Upper lobe of left lung (tissue), 6 donors: ENCODE results near the gene CBX7. TPM values are rescaled to one million over a fixed set of nuclear protein-coding genes. Genes with fewer than 3 reads are reported as not detected.
A peak's percentile ranks its signal among the peaks of the same experiment; 100 is the strongest.

Experiments used
- ATAC-seq, 2 donors: fragments of 200-7000 bp; cut with Tn5 transposase; one replicate each; pipeline ENCODE4 v1.9.1; 2022; ENCODE audit warnings: mild to moderate bottlenecking in 2 of 2, moderate library complexity in 2 of 2; ENCODE audit not compliant: low FRiP score in 2 of 2
- DNase-seq, 2 donors: peaks; one replicate each; pipeline ENCODE4 v3.0.0-alpha.2; 2019 to 2020
- H3K27ac ChIP-seq, 4 donors: fragments of 200-600 bp; sonication (generic); one replicate each; pipeline ENCODE4 v1.5.1; 2016 to 2019
- H3K27me3 ChIP-seq, 4 donors: fragments of 200-600 bp; sonication (generic); one replicate each; pipeline ENCODE4 v1.5.1; 2017 to 2019
- H3K36me3 ChIP-seq, 4 donors: fragments of 200-600 bp; sonication (generic); one replicate each; pipeline ENCODE4 v1.5.1; 2016 to 2019
- H3K4me1 ChIP-seq, 4 donors: fragments of 200-600 bp; sonication (generic); one replicate each; pipeline ENCODE4 v1.5.1; 2018 to 2019
- H3K4me3 ChIP-seq, 4 donors: fragments of 200-600 bp; sonication (generic); one replicate each; pipeline ENCODE4 v1.5.1; 2017 to 2019; ENCODE audit warnings: mild to moderate bottlenecking in 2 of 4, moderate library complexity in 1 of 4
- H3K9me3 ChIP-seq, 4 donors: fragments of 200-600 bp; sonication (generic); one replicate each; pipeline ENCODE4 v1.5.1; 2018 to 2019
- CTCF ChIP-seq, 6 experiments: fragments of 450-650 bp in 4 of 6; fragments of 200-600 bp in 2 of 6; sonication (generic) in 2 of 6; IDR thresholded peaks; one replicate each; pipeline ENCODE4 v1.5.1; 2016 to 2019; ENCODE audit warnings: antibody characterized with exemption in 6 of 6
- EP300 ChIP-seq, 4 donors: sonication (generic); formaldehyde crosslinking; IDR thresholded peaks; one replicate each; pipeline ENCODE4 v1.5.1; 2017; ENCODE audit warnings: antibody characterized with exemption in 4 of 4, control low read depth in 2 of 4
- POLR2A ChIP-seq, 4 donors: fragments of 450-650 bp; IDR thresholded peaks; one replicate each; pipeline ENCODE4 v1.5.1; 2016 to 2017; ENCODE audit warnings: antibody characterized with exemption in 4 of 4, mild to moderate bottlenecking in 2 of 4
- POLR2AphosphoS5 ChIP-seq, 2 donors: sonication (generic); formaldehyde crosslinking; IDR thresholded peaks; one replicate each; pipeline ENCODE4 v1.5.1; 2017; ENCODE audit warnings: antibody characterized with exemption in 2 of 2
- WGBS, 2 donors: methylation state at CpG; one replicate each; pipeline ENCODE4 v1.1.5; 2017 to 2018; 5-methylcytosine and 5-hydroxymethylcytosine counted together
- total RNA-seq, 6 donors: library from RNA; depleted of rRNA in 4 of 6; stranded (reverse); fragments of >200 nt in 4 of 6; gene quantifications; one replicate each; pipeline versions ENCODE4 v1.1.0 to v1.2.1, GENCODE V29; 2016 to 2021
- donor health status: DM: no; HTN: no; CAD: no; lungs with moderate emphysema.
- donor health status: DM: no; HTN: yes; CAD: no; lungs with severe emphysema.

The CBX7 gene
- total RNA-seq, 6 donors from 2014 or later, result 51.5 to 145 (median 60.6) TPM

DNA sequence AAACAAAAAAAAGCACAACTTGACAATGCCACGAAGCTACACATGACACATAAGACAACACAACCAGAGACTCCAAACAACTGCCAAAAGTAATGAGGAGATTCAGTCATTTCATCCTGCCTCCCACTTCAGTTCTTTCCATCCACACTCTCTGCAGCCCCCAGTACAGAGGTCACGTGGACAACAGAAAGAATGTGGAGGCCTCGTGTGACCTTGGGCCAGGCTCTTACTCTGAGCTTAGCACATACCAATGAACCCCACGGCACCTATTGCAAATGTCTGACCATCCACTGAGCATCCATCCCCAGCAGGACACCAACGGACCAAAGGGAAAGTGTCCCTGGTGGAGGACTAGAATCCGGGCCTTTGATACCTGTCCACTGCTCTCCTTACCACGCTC is 12.5 kb downstream of the CBX7 start:
- H3K9me3 ChIP-seq, result no peaks in the 10 kb centered on the region
- no peak overlapping the region for H3K27ac ChIP-seq
- DNase-seq, result no peak
- peaks cover 7 to 14% (median 11%) of the 10 kb centered on the region in 4 donors for H3K4me1 ChIP-seq
- H3K4me3 ChIP-seq, result no peak overlapping the region
- WGBS, 2 donors, result 84 to 87% methylated on average over 7 of the region's 7 CpGs
- no peak for ATAC-seq
- H3K36me3 ChIP-seq, result peaks cover 0 to 22% (median 3%) of the 10 kb centered on the region in 4 donors
- no peaks in the 10 kb centered on the region for H3K27me3 ChIP-seq
- TF ChIP-seq CTCF (IDR thresholded peaks at IDR 0.05), result no peak
- TF ChIP-seq POLR2AphosphoS5 (IDR thresholded peaks at IDR 0.05), result no peak
- TF ChIP-seq EP300 (IDR thresholded peaks at IDR 0.05), result no peak
- no peak for TF ChIP-seq POLR2A (IDR thresholded peaks at IDR 0.05)

- no peaks in the 10 kb centered on the region for H3K4me1 ChIP-seq
- H3K27me3 ChIP-seq, result no peaks in the 10 kb centered on the region
- H3K4me3 ChIP-seq, result no peak overlapping the region
- no peak overlapping the region for H3K27ac ChIP-seq
- WGBS, 2 donors, result 76 to 87% methylated on average over 14 of the region's 14 CpGs
- H3K9me3 ChIP-seq, result no peaks in the 10 kb centered on the region
- peaks cover 0 to 32% (median 7%) of the 10 kb centered on the region in 4 donors for H3K36me3 ChIP-seq
- no peak for DNase-seq
- TF ChIP-seq CTCF (IDR thresholded peaks at IDR 0.05) (no peak), POLR2AphosphoS5 (IDR thresholded peaks at IDR 0.05) (no peak), EP300 (IDR thresholded peaks at IDR 0.05) (no peak), POLR2A (IDR thresholded peaks at IDR 0.05) (no peak)
- no peak for ATAC-seq
Observed at GRCh38 chr22:39138357-39138997, 14.0 kb downstream of the CBX7 start.

DNA sequence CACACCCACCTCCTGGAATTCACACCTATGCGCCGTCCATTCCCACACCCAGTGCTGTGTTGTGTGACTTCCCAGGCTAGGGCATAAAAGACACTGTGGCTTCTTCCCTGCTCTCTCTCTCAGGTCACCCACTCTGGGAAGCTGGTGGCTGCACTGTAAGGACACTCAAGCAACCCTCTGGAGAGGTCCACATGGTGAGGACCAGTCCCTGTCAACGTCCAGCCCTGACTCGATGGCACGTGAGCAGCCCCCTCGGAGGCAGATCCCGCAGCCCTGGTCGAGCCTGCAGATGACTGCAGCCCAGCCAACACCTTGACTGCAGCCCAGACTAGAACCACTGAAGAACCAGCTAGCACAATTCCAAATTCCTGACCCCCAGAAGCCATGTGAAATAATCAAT is 16.2 kb downstream of the CBX7 start:
- TF ChIP-seq POLR2A (IDR thresholded peaks at IDR 0.05) (no peak), POLR2AphosphoS5 (IDR thresholded peaks at IDR 0.05) (no peak), CTCF (IDR thresholded peaks at IDR 0.05) (no peak), EP300 (IDR thresholded peaks at IDR 0.05) (no peak)
- no peak overlapping the region for H3K4me3 ChIP-seq
- DNase-seq (no peak), ATAC-seq (no peak)
- H3K27me3 ChIP-seq, result no peaks in the 10 kb centered on the region
- H3K9me3 ChIP-seq, result no peaks in the 10 kb centered on the region
- WGBS, 2 donors, result 91 to 98% methylated on average over 5 to 8 of the region's 8 CpGs
- H3K4me1 ChIP-seq, result peaks cover 2 to 9% (median 2%) of the 10 kb centered on the region in 4 donors
- no peak overlapping the region for H3K27ac ChIP-seq
- H3K36me3 ChIP-seq, result peaks cover 3 to 52% (median 19%) of the 10 kb centered on the region in 4 donors

DNA sequence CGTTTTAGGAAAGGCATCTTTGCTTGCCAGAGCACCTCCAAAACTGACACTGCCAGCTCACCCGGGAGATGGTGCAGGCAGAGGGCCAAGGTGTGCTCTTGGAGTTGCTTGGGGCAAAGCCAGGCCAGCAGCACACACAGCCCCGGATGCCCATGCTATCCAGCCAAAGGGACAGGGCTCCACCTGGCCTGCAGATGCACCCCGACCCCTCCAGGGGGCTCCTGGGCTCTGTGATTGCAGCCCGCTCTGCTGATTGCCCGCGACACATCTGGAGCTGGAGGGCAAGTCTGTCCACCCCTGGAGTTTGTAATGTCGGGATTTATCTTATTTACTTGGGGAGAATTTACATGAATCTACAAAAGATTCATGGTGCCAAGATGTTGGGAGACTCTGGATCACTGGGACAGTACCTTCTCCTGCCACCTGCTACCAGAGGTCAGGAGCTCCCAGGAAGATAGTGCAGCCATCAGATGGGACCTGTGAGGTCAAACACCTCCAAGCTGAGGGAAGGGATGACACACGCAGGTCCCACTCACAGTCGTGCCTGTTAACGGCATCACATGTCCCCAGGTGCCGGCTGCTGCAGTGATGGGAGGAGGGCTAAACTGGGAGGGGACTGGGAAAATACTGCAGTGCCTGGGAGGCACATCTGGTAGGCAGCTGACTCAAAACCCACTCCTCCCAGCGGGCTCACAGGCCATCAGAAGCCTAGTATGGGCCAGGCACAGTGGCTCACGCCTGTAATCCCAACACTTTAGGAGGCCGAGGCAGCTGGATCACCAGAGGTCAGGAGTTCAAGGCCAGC is 17.2 kb downstream of the CBX7 start:
- TF ChIP-seq CTCF (IDR thresholded peaks at IDR 0.05) (peak; percentile 15 to 35 (median 28)), POLR2A (IDR thresholded peaks at IDR 0.05) (no peak)
- peak in 1 of 2 donors; percentile 52 for DNase-seq
- Histone ChIP-seq H3K27ac (no peak overlapping the region), H3K4me1 (peaks cover 3 to 14% (median 6%) of the 10 kb centered on the region in 4 donors), H3K27me3 (no peaks in the 10 kb centered on the region), H3K36me3 (peaks cover 3 to 49% (median 19%) of the 10 kb centered on the region in 4 donors), H3K9me3 (no peaks in the 10 kb centered on the region), H3K4me3 (no peak overlapping the region)
- no peak for ATAC-seq
- WGBS, 2 donors, result 58 to 68% methylated on average over 9 to 15 of the region's 15 CpGs
